Neuronal stem cell (in vitro differentiated cells): ENCODE results near the gene AGFG2.
"Not testable (repeated sequence)": the region's sequence is repeated elsewhere in the genome, so short reads cannot be mapped to it uniquely, and the experiment has no call there.

ENCODE experiments used
- DNase-seq: peaks from one replicate; pipeline ENCODE4 v3.0.0-alpha.2; 2013; ENCODE audit warnings: low spot score
- H2AFZ ChIP-seq: one replicate; pipeline ENCODE4 v1.6.1; 2013; ENCODE audit warnings: mild to moderate bottlenecking, low read length, inconsistent platforms
- H2AK5ac ChIP-seq: 2 replicates; pipeline ENCODE4 v1.6.1; 2013; ENCODE audit warnings: low read depth, mild to moderate bottlenecking, inconsistent platforms, low read length, moderate library complexity, mixed read lengths
- H2BK120ac ChIP-seq: 2 replicates; pipeline ENCODE4 v1.6.1; 2013; ENCODE audit warnings: low read depth, mild to moderate bottlenecking, inconsistent platforms, low read length, moderate library complexity, mixed read lengths
- H2BK12ac ChIP-seq: one replicate; pipeline ENCODE4 v1.6.1; 2013; ENCODE audit warnings: low read length, inconsistent platforms
- H2BK15ac ChIP-seq: 2 replicates; pipeline ENCODE4 v1.6.1; 2013; ENCODE audit warnings: mild to moderate bottlenecking, low read length, inconsistent platforms, mixed read lengths
- H2BK5ac ChIP-seq: one replicate; pipeline ENCODE4 v1.6.1; 2013; ENCODE audit warnings: inconsistent platforms, mild to moderate bottlenecking, low read length, moderate library complexity
- H3K14ac ChIP-seq: one replicate; pipeline ENCODE4 v1.6.1; 2013; ENCODE audit warnings: low read length, inconsistent platforms
- H3K18ac ChIP-seq: 2 replicates; pipeline ENCODE4 v1.6.1; 2013; ENCODE audit warnings: low read length, inconsistent platforms
- H3K23ac ChIP-seq: 2 replicates; pipeline ENCODE4 v1.6.1; 2013; ENCODE audit warnings: low read depth, mild to moderate bottlenecking, mixed read lengths, low read length, inconsistent platforms; ENCODE audit not compliant: poor library complexity
- H3K27ac ChIP-seq: replicated peaks from 3 replicates; pipeline ENCODE4 v1.5.1; 2013; ENCODE audit warnings: low read length, inconsistent platforms
- H3K27me3 ChIP-seq, 3 experiments: 2 replicates each; pipeline ENCODE4 v1.6.1; 2013; ENCODE audit warnings: low read length in 3 of 3, mild to moderate bottlenecking in 2 of 3, inconsistent platforms in 1 of 3, low read depth in 1 of 3, mixed read lengths in 1 of 3, moderate library complexity in 1 of 3; ENCODE audit not compliant: control insufficient read depth in 3 of 3, insufficient read depth in 3 of 3
- H3K36me3 ChIP-seq, 2 donors: replicated peaks in 1 of 2; 2 replicates each; pipeline ENCODE4 v1.6.1; 2013; ENCODE audit warnings: low read length in 2 of 2; ENCODE audit not compliant: control insufficient read depth in 2 of 2, insufficient read depth in 2 of 2
- H3K4ac ChIP-seq: 2 replicates; pipeline ENCODE4 v1.6.1; 2013; ENCODE audit warnings: inconsistent platforms, mild to moderate bottlenecking, low read length, moderate library complexity
- H3K4me1 ChIP-seq, 2 donors: 1 replicate in 1 of 2; 2 replicates in 1 of 2; pipeline ENCODE4 v1.6.1; 2013; ENCODE audit warnings: low read length in 2 of 2, low read depth in 1 of 2; ENCODE audit not compliant: control insufficient read depth in 2 of 2, insufficient read depth in 1 of 2
- H3K4me2 ChIP-seq: one replicate; pipeline ENCODE4 v1.6.1; 2013; ENCODE audit warnings: mild to moderate bottlenecking, low read length, inconsistent platforms; ENCODE audit not compliant: insufficient read depth, poor library complexity, severe bottlenecking
- H3K4me3 ChIP-seq, 2 donors: 2 replicates each; pipeline ENCODE4 v1.5.1; 2013; ENCODE audit warnings: low read length in 2 of 2, mild to moderate bottlenecking in 2 of 2, inconsistent platforms in 1 of 2, moderate library complexity in 1 of 2
- H3K79me1 ChIP-seq: one replicate; pipeline ENCODE4 v1.6.1; 2013; ENCODE audit warnings: low read depth, mild to moderate bottlenecking, inconsistent platforms, low read length, moderate library complexity
- H3K9ac ChIP-seq: one replicate; pipeline ENCODE4 v1.6.1; 2013; ENCODE audit warnings: mild to moderate bottlenecking, low read depth, low read length, inconsistent platforms; ENCODE audit not compliant: poor library complexity
- H3K9me3 ChIP-seq, 2 donors: replicated peaks in 1 of 2; 2 replicates each; pipeline versions ENCODE3 to v1.6.1; 2013; ENCODE audit warnings: low read length in 2 of 2, mild to moderate bottlenecking in 2 of 2, inconsistent platforms in 1 of 2, low read depth in 1 of 2, mixed read lengths in 1 of 2, moderate library complexity in 1 of 2; ENCODE audit not compliant: control insufficient read depth in 2 of 2, insufficient read depth in 1 of 2
- H4K8ac ChIP-seq: one replicate; pipeline ENCODE4 v1.6.1; 2013; ENCODE audit warnings: low read depth, mild to moderate bottlenecking, inconsistent platforms, low read length, moderate library complexity
- H4K91ac ChIP-seq: one replicate; pipeline ENCODE4 v1.6.1; 2013; ENCODE audit warnings: low read length, low read depth, mild to moderate bottlenecking, inconsistent platforms; ENCODE audit not compliant: poor library complexity
- WGBS, 2 donors: extraction: QIAGEN DNeasy Blood & Tissue Kit; methylation state at CpG; one replicate each; pipeline ENCODE4 v1.1.7; 2013; ENCODE audit warnings: missing lambda C conversion rate in 2 of 2, mixed read lengths in 1 of 2; ENCODE audit not compliant: insufficient read length in 2 of 2, insufficient replicate concordance in 1 of 2; ENCODE audit errors: extremely low coverage in 2 of 2; 5-methylcytosine and 5-hydroxymethylcytosine counted together

Gene AGFG2

DNA sequence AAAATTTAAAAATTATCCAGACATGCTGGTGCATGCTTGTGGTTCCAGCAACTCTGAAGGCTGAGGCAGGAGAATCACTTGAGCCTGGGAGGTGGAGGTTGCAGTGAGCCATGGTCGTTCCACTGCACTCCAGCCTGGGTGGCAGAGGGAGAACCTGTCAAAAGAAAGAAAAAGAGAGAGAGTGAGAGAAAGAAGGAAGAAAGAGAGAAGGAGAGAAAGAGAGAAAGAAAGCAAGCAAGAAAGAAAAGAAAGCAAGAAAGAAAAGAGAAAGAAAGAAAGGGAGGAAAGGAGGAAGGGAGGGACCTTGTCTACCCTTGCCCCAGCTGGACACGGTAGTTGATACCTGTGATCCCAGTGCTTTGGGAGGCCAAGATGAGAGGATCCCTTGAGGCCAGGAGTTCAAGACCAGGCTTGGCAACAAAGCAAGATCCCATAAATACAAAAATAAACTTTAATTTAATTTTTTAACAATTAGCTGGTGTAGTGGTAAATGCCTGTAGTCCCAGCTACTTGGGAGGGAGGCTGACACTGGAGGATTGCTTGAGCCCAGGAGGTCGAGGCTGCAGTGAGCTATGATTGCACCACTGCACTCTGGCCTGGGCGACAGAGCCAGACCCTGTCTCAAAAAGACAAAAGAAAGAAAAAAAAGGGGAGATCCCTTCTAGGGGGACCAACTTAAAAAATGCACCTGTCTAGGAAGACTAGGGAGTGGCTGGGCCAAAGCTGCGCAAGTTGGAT is 46.1 kb upstream of the AGFG2 start:
- H3K36me3 ChIP-seq, result peaks cover 2 to 12% of the 10 kb centered on the region in 2 donors

DNA sequence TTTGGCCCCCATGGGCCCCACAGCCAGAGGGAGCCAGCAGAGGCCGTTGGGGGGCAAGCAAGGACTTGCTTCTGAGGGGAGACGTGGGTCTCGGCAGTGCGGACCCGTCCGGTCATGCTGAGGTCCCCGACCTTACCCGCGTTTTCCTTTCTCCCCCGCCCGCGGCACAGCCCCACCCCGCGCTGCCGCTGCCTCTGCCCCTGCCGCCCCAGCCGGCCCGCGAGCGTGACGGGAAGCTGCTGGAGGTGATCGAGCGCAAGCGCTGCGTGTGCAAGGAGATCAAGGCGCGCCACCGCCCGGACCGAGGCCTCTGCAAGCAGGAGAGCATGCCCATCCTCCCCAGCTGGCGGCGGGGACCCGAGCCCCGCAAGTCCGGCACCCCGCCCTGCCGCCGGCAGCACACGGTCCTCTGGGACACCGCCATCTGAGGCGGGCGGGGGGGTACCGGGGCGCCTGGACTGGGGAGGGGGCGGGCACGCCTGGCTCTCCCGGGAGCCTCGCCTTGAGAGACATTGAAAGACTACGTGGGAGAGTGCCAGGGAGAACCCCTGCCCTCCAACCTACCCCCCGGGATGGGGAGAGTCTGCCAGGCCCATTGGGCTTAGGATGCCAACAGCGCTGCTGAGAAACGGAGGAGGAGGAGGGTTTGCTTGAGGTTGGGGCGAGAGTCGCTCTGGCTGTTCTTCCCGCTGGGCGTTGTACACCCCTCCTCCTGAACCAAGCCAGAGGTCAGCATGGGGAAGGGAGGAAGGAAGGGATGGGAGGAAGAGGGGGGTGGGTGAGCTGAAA is 45.3 kb upstream of the AGFG2 start:
- H3K4me3 ChIP-seq, result peak overlapping the region in 1 of 2 donors; percentile 68
- WGBS, 2 donors, result no CpG with 5 or more reads among the region's 56 CpGs

More for the DNA sequence above, 46.1 kb upstream of the AGFG2 start:
- Histone ChIP-seq H2AFZ (no peak overlapping the region), H3K4me3 (no peak overlapping the region), H3K18ac (peak overlapping the region; percentile 97), H3K14ac (no peak overlapping the region), H2BK15ac (no peak overlapping the region), H3K9me3 (no peaks in the 10 kb centered on the region), H3K27me3 (no peaks in the 10 kb centered on the region), H2AK5ac (no peak overlapping the region), H3K23ac (no peak overlapping the region), H4K91ac (no peak overlapping the region), H2BK5ac (no peak overlapping the region), H3K27ac (no peak overlapping the region), H3K4ac (no peak overlapping the region), H4K8ac (no peak overlapping the region), H3K9ac (no peak overlapping the region), H3K4me2 (no peak overlapping the region), H2BK120ac (no peak overlapping the region), H3K79me1 (peaks cover 2% of the 10 kb centered on the region), H3K4me1 (peaks cover 24 to 26% of the 10 kb centered on the region in 2 donors), H2BK12ac (no peak overlapping the region)
- DNase-seq, result no peak
- no CpG with 5 or more reads among the region's 5 CpGs for whole genome bisulfite sequencing, 2 donors

GRCh38 chr7:100496509-100496908 is 42.5 kb upstream of the AGFG2 start:
- no peak overlapping the region for H2BK12ac ChIP-seq
- H3K14ac ChIP-seq, result no peak overlapping the region
- no peak overlapping the region for H3K9ac ChIP-seq
- no peak overlapping the region for H2BK5ac ChIP-seq
- WGBS, 2 donors, result no CpG with 5 or more reads among the region's 6 CpGs
- no peak overlapping the region for H2BK15ac ChIP-seq
- H3K79me1 ChIP-seq, result no peaks in the 10 kb centered on the region
- no peaks in the 10 kb centered on the region for H3K9me3 ChIP-seq
- H3K4me2 ChIP-seq, result no peak overlapping the region
- H4K91ac ChIP-seq, result no peak overlapping the region
- H3K4ac ChIP-seq, result no peak overlapping the region
- no peak overlapping the region for H3K27ac ChIP-seq
- DNase-seq, result no peak
- no peak overlapping the region for H3K4me3 ChIP-seq
- no peak overlapping the region for H3K23ac ChIP-seq
- no peaks in the 10 kb centered on the region for H3K27me3 ChIP-seq
- H3K4me1 ChIP-seq, result peaks cover 2 to 6% of the 10 kb centered on the region in 2 donors
- H2AFZ ChIP-seq, result no peak overlapping the region
- no peak overlapping the region for H2AK5ac ChIP-seq
- no peak overlapping the region for H3K18ac ChIP-seq
- no peak overlapping the region for H4K8ac ChIP-seq
- peaks cover 2 to 7% of the 10 kb centered on the region in 2 donors for H3K36me3 ChIP-seq
- no peak overlapping the region for H2BK120ac ChIP-seq

More for the DNA sequence above, 45.3 kb upstream of the AGFG2 start:
- Histone ChIP-seq H4K91ac (no peak overlapping the region), H2BK12ac (no peak overlapping the region), H3K79me1 (peaks cover 2% of the 10 kb centered on the region), H4K8ac (no peak overlapping the region), H2BK5ac (no peak overlapping the region), H3K14ac (peak overlapping the region; percentile 78), H3K18ac (peak overlapping the region; percentile 97), H3K9ac (peak overlapping the region; percentile 83), H3K23ac (peak overlapping the region; percentile 92), H3K27me3 (no peaks in the 10 kb centered on the region), H2BK15ac (peak overlapping the region; percentile 97), H3K36me3 (peaks cover 2 to 8% of the 10 kb centered on the region in 2 donors), H3K27ac (no peak overlapping the region), H2AFZ (no peak overlapping the region), H2BK120ac (no peak overlapping the region), H2AK5ac (peak overlapping the region; percentile 41), H3K4me1 (peaks cover 23 to 24% of the 10 kb centered on the region in 2 donors), H3K4me2 (peak overlapping the region; percentile 65), H3K9me3 (no peaks in the 10 kb centered on the region), H3K4ac (no peak overlapping the region)
- DNase-seq, result no peak

- H3K4ac ChIP-seq, H3K27ac ChIP-seq, H3K9ac ChIP-seq, DNase-seq, H3K18ac ChIP-seq, H3K36me3 ChIP-seq, H3K23ac ChIP-seq, H2BK120ac ChIP-seq, H3K4me3 ChIP-seq, H2AFZ ChIP-seq, H3K4me1 ChIP-seq, H3K27me3 ChIP-seq, H3K79me1 ChIP-seq, H3K4me2 ChIP-seq, H2BK5ac ChIP-seq, H4K8ac ChIP-seq, H4K91ac ChIP-seq, H3K9me3 ChIP-seq, H2AK5ac ChIP-seq, H2BK12ac ChIP-seq, H2BK15ac ChIP-seq, H3K14ac ChIP-seq: not testable (repeated sequence)
- WGBS, 2 donors, result no CpG with 5 or more reads among the region's 2 CpGs
Observed at GRCh38 chr7:100500743-100501142, 38.3 kb upstream of the AGFG2 start.
